HG03135 (cell line): ENCODE results near the gene RAI1.

ENCODE experiments used
- ATAC-seq: cut with Tn5 transposase; IDR thresholded peaks from one replicate; pipeline ENCODE4 v1.9.1; 2021; ENCODE audit warnings: mild to moderate bottlenecking, moderate library complexity; ENCODE audit not compliant: unreplicated experiment

Gene RAI1

DNA sequence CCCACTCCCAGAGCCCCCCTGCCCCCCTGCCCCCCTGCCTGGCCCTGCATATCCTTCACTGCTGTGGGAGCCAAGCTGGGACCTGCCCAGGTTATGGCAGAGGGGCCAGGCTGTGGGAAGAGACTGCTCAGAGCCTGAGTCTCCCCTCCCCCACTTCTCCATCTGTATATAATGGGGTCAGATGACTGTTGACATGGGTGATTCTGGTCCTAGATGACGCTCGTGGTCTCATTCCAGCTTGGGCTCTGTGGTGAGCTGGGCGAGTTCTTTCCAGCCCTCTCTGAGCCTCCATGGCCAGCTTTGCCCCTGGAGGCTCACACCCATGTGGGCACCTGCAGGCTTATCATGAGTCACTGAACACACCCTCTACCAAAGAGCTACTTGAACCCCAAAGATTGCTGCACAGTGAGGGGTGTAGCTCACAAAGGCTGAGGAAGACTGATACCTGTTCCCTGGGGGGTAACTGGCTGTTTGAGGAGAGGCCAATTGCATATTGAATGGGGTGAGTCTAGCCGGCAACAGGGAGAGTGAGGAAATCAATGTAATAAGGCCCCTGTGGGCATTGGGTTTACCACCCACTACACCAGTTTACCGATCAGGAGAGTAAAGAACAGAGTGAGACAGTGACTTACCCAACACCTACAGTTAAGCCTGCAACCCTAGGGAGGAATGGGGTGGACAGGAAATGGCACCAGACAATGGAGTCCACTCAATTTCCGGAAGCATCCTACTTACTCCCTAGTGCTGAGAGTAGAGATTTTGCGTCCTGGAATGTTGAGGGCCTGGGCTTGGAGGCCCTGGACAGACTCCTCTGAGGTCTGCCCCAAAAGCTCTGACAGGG lies 159.7 kb downstream of the RAI1 start:
- no peak for ATAC-seq

DNA sequence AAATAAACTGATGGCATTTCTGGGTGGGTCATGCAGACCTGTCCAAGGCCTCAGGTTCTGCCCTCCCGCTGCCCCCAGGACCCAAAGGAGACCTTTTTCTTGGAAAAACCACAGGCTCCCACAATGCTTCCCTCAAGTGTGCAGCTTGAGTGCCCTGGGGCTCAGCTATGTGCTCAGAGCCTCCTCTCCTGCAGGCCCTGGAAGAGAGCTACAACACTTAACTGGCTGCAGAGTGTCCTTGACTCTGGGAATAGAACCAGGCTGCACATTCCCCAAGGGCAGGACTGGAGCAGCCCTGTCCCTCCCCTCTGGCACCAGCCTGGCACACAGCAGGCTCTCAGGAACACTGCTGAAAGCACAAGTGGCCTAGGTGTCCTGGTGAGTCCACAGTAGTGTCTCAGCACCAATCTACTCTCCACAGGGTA lies 160.4 kb downstream of the RAI1 start:
- ATAC-seq: no peak

DNA sequence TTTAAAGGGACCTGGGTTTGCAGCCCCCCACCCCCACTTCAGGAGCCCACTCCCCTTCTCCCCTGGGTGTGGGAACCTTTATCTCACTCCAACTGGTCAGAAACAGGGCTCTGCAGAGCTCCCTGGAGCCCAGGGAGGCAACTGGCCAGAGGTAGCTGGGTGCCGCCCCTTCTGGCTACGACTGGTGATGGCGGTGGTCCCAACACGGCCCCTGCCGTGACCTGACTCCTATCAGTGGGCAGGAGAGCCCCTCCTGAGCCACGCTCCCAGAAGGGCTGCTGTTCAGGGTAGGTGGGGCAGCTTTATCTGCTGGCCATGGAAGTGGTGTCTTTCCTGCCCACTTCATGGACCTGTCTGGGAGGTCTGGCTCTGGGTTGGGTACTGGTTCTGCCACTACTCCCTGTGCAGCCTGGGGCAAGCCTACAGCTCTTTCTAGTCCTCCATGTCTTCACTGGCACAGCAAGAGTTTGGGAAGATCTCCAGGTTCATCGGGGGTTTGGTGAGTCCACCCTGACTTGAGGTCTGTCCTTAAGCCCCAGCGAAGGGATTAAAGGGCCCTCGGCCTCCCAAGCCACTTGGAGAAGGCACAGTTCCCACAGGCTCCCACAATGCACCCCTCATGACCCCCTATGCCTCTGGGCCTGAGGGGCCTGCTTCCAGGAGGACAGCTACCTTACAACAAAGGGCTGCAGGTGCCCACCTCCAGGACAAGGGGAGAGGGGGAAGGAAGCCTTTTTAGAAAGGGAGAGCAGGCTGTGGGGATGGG lies 161.0 kb downstream of the RAI1 start:
- no peak for ATAC-seq

DNA sequence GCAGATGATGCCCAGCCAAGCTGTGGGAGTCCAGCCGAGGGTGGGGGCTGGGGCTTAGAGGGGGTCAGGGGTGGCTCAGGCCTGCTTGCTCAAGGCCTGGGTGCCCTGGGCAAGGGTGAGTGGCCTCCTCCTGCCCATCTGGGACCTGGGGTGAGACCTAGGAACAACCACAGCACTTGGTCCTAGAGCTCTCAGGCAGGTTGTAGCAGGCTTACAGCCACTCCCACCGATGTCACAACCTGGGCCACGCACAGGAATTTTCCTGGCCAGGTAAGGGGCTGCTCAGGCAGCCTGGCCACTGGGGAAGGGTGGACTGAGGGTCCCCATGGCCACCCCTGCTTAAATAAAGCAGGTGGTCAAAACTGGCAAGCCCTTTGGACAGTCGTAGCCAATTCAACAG lies 161.8 kb downstream of the RAI1 start:
- no peak for ATAC-seq

DNA sequence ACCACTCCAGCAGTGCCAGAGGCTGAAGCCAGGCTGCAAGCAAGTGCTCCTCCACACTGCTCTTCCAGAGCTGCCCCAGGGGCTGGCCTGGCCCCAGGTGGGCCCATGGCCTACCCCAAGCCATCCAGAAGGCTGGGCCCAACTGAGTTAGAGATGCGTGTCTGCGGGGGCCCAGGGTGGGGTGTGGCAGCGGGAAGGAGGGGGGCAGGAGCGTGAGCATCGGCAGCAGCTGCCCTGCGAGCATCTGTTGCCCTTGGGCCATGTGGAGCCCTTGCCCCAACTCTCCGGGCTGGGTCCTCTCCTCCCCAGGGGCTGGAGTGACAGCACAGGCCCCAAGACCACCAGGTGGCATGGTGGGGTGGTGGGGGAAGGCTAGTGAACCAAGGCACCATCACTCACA lies 162.8 kb downstream of the RAI1 start:
- ATAC-seq: no peak

DNA sequence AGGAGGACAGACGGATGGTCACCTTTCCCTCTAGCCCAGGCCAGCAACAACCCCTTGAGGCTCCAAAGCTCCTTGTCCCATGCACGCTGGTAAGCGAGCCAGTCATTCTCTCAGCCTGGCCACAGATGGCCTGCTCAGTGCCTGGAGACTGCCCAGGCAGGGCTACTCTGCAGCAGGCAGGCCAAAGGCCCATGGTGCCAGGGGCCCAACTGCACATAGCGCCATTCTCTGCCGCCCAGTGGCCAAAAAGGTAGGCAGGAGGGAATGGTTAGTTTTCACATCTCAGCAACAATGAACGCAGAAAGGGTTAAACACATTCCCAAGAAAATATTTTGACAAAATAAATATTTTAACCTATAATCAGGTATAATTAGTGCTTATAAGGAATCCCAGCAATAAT lies 163.2 kb downstream of the RAI1 start:
- ATAC-seq: no peak

DNA sequence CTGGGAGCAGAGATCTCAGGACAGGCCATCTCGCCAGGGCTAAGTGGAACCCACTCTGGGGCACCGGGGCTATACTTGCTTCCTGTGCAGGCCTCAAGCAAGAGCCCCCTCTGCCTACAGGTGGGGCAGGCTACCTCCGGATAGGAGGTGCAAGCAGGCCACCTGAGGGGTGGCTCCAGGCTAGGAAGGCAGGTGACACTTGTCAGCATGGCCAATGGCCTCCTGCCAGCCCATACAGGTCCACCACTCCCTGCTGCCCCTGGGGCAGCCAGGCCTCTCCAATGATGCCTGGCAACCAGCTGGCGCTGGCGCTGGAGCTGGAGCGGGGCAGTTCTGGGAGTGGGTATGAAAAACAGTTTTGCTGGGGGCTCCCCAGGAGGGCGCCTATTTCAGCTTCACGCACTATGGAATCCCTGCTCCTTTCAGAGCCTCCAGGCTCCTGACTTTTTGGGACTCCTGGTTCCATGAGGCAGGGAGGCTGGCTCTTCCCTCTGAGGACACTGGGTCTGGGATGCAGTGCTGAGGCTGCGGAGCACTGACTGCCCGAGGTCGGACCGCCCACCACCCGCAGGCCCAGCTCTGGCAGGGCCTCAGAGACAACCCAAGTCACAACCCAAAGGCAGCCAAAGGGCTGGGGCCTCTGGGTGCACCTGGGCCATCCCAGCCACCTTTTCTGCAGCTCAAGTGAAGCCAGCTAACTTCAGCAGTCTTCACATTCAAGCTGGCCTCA lies 164.0 kb downstream of the RAI1 start:
- no peak for ATAC-seq

DNA sequence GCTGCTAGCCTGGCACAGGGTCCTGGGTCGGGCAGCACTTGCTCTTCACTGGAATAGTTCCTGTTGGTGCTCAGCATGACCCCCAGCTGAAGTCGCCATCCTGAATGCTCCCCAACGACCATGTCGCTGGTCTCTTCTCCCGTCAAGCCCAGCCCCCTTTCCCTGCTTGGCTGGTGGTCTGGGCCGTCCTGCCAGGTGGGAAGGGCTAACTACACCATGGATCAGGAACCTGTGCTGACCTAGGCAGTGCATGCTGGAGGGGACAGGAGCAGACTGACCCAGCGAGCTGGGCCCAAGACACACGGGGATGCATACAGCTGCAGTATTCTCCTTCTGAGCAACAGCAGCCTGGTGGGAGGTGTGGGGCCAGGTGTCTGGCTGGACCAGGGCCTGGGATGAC lies 164.7 kb downstream of the RAI1 start:
- ATAC-seq: no peak

DNA sequence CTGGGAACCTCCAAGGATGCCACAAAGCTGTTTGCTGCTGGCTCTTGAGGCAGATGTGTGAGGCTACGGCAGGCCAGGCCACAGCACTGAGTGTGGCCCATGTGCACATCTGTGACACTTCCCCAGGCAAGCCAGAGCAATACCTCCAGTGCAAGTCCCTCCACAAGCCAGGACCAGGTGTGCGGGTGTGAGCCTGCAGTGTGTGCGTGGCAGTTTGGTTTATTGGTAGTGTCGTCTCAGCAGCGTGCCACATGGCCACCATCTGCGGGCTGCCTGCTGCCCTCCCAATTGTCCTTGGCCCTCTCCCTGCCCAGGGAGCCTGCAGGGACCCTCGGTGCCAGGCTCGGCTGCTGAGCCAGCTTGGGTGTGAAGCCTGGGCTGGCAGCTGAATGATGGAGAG lies 165.4 kb downstream of the RAI1 start:
- ATAC-seq: no peak

DNA sequence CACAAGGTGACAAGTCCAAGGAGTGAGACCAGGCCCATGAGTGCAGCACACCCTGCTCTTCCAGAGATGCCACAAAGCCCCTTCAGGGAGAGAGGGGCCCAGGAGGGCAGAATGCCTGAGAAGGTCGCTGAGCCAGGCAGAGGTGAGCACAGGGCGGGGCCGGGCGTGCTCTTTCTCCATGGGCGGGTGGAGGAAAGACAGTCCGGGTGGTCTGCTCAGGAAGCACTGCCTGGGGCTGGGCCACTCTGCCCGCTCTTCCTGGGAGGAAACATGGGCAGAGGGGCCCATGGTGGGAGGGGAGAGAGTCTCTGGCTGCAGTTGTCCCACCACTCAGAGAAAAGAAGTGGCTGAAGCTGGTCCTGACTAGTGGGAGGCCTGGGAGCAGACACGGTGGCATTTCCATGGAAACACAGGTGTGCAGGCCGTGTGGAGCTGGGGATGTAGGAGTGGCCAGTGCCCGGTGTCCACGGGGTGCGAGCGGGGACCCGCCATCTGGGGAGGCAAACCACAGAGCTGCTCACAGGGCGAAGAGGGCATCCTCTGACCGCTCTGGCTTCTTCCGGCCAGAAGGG lies 165.9 kb downstream of the RAI1 start:
- no peak for ATAC-seq

DNA sequence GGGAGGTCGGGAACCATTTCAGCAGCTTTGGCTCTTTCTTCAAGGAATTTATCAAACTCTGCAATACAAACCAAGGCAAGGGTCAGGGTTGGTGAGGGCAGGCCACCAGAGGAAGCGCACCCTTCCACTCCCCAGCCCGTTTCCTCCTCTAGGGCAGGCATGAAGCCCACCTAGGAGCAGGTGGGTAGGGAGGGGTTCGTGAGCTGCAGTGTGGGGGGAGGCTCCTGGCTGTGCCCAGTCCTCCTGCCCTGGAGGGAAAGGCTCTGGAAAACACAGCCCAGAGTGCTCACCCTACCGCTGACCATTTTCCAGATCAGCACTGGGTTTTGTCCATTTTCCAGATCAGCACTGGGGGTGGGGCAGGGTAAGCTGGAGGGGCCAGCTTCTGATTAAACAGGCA lies 166.5 kb downstream of the RAI1 start:
- no peak for ATAC-seq

DNA sequence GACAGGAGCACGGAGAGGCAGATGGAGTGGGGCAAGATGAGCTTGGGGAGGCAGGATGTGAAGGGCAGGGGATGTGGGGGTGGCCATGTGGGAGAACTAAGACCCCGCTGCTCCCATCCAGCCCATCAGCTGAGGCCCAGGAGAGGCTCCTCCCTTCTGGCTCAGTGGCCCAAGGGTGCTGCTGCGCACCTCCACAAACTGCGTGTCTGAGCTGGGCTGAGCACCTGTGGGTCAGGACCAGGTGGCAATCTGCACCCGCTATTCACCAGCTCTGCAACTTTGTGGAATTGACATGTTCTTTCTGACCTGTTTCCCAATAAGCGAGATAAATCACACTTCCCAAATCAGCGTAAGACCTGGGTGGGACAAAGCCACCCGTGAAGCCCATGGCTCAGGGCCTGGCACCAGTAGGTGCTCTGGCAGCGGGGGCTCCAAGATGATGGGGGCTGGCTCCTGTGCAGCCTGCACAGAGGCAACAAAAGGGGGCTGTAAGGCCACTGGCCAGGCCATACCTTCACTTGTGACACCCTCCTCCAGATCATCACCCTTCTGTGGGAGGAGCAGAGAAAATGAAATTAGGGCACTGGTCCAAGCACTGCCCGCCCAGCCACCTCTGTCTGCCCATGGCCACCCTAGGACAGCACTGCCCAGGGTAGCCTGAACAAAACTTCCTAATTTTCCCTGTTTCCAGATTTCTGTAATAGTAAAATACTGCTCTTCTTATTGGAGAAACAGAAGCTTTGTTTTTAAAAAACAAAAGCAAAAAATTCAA lies 167.2 kb downstream of the RAI1 start:
- ATAC-seq: no peak

DNA sequence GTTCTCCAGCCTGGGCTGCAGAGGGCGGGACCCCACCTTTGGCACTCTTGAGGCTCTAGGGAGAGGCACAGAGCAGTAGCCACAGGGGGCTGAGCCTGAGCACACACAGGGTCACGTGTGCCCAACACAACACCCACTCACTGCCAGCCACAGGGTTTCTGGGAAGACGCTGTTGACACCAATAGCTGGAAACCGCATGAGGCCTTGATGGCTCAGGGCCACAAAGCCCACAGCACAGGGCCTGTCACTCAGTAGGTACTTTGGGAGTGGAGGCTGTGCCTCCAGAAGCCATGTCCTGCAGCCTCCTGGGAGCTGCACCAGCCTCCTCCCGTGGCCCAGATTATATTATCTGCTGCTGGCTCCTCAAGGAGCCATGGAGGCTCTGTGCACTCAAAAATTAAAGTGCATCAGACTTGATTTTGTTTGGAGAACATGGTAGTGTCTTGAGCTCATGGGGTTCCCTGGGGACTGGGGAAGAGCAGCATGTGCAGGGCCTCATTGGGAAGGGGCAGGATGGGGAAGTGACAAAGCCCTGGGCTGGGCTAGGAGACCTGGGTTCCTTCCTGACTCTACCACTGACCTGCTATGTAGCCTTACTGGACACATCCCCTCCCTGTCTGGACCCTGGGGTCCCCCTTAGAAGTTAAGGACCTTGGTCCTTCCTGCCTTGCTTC lies 168.0 kb downstream of the RAI1 start:
- no peak for ATAC-seq

DNA sequence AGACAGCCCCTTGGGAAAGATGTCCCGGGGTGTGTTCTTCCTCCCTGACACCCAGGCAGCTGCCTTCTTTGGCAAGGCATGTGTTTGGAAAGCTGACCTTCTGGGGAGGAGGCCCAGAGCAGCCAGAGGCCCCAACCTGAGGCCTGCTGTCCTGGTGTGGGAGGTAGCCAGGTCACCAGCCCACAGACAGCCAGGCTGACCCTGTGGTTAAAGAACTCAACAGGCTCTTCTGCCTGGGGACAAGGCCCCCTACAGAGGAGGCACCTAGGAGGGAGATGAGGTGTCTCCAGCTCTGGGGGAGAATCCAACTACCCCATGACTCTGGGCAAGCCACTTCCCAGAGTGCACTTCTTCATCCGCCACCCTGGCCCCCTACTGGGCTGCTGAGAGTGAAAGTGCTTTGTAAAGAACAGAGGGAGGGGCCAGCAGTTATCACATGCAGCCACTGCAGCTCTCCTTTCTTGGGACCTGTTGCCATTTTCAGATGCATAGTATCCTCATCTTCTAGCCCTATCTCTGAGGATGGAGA lies 168.7 kb downstream of the RAI1 start:
- no peak for ATAC-seq

DNA sequence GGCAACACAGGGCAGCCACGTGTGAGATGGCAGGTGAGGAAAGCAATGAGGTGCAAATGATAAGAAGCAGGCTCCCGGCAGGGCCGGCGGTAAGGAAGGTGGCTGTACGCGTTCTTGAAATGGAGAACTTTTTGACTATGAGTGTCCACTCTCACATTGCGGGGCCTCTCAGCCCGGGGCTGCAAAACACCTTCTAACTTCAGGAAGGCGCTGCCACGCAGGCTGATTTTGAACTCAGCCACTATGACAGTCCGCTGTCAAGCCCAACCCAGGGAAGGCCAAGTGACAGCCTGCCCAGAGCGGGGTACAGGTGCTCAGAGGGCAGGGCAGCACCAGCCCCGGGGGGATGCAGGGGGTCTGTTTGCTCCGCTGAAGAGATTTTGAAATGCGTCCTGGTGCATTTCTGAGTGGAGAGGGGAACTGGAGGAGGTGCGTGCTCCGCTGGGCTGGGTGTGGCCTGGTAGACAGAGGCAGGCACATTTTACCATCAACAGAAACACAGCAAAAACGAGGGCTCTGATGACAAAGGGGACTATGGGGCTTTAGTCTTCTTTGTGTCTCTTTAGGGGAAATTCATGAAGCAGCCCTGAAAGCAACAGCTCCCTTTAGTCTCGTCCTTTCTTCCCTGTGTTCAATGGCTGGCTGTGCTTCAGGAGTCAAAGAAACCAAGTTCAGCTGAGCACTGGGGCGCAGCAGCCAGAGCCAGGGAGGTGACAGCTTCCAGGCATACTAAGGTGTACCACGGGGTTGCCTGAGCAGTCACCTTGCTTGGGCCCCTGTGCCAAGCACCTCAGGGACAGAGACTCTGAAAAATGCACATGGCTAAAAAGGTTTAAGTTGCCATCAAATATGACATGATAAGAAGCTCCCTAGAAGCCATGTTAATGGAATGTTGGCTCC lies 170.1 kb downstream of the RAI1 start:
- no peak for ATAC-seq

DNA sequence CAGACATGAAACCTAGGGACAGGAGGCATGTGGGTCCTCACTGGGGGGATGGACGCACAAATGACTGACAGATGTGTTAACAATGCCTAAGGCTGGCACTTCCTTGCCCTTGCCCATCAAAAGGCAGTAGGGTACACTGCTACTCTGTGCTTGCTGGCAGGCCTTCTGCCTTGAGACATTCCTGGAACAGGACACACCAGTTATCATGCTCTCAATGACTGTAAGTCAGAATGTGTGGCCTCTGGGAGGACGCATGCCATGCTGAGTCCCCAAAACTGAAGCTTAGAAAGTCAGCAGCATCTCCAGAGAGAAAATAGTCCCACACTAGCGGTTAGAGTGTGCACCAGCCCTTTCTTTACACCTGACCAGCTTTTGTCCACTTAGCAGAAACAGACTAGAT lies 171.7 kb downstream of the RAI1 start:
- ATAC-seq: no peak

DNA sequence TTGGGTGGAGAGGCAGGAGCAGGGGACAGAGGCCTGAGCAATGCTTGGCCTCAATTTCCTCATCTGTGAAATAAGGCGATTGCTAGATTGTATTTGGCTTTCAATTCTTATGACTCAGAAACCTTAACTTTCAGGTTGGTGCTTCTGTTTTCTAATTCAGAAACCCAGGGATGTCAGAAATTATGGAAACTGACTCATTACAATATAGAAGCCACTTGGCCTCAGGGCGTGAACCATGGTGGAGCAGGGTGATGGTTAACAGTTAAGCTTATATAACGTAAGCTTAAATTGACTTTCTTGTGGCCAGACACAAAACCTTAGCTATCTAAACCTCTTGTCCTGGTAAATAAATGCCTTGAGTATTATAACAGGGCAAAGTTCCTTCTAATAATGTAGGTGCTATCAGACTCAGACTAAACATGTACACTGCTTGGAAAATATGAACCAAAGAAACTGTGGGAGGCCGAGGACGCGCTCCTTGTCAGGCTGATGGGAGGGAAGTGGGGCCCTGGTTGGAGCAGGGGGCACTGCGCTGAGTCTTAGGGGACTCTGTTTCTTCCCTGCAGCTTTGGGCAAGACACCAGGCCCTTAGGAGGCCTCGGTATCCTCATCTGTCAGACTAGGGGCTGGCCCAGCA lies 172.7 kb downstream of the RAI1 start:
- ATAC-seq: no peak

DNA sequence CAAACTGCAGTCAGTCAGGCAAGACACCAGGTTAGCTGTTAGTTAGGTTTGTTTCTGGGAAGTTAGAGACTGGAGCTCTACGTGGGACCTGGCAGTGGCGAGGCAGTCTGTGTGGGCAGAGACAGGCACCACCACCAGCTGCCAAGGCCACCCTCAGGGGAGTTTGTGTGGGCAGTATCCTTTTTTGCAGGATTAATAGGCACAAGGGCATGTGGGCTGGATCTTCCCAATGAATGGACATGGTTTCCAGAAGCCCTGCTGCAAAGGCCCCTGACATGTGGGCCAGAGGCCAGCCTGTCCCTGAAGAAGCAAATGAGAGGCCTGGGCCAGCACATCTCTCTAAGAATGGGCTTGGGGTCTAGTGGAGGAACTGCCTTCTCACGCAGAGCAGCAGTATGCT lies 174.7 kb downstream of the RAI1 start:
- ATAC-seq: no peak
